GM21528 (cell line): ENCODE measurements around the gene ASB6.

Experiments used
- ATAC-seq: cut with Tn5 transposase; IDR thresholded peaks from one replicate; pipeline ENCODE4 v1.9.1; 2021; ENCODE audit warnings: mild to moderate bottlenecking, moderate library complexity; ENCODE audit not compliant: unreplicated experiment, low FRiP score

The ASB6 gene

GRCh38 chr9:129587487-129588262 lies 54.3 kb downstream of the ASB6 start:
- no peak for ATAC-seq

- ATAC-seq: no peak
These were observed 55.3 kb downstream of the ASB6 start for GRCh38 chr9:129586685-129587084.

GRCh38 chr9:129586245-129586644 lies 55.7 kb downstream of the ASB6 start:
- ATAC-seq: no peak

- no peak for ATAC-seq
These were observed 56.6 kb downstream of the ASB6 start for GRCh38 chr9:129585352-129585751.
